ENCODE measurements around the gene GRK7.

GRK7 gene, protein sequence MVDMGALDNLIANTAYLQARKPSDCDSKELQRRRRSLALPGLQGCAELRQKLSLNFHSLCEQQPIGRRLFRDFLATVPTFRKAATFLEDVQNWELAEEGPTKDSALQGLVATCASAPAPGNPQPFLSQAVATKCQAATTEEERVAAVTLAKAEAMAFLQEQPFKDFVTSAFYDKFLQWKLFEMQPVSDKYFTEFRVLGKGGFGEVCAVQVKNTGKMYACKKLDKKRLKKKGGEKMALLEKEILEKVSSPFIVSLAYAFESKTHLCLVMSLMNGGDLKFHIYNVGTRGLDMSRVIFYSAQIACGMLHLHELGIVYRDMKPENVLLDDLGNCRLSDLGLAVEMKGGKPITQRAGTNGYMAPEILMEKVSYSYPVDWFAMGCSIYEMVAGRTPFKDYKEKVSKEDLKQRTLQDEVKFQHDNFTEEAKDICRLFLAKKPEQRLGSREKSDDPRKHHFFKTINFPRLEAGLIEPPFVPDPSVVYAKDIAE (N-terminal part only)

DNA sequence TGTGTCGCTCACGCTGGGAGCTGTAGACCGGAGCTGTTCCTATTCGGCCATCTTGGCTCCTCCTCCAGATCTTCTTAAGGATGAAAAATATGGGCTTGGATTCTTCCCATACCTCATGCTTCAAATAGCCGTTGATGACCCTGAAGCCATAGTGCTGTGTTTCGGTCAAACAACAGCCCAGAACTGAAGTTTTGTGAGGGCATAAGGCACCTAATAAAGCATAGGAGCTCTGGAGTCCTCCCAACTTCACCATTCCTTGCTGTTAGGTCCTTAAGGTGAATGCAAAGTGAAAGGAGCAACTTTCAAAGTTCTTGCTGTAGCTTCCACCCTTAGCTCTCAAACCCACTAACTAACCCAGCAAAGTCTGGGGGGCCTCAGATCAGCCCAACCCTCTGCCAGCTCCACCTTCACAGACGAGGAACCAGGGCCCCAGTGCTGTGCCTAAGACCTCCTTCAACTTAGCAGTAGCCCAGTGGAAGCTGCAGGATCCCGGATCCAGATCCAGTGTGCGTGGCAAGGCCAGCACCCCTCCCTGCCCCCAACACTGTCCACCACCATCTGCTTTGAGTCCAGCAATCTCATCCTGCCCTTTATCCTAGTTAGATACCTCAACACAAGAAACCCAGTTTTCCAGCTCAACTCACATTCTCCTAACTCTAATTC, at the start of gene GRK7:
GRK7 (plus strand) TSS at position 321 of the 663 bp plus-strand sequence. CDS start 14,877 bp downstream, outside the sequence.
- H3K4me3 ChIP-seq (ENCODE audit: low read length): no peak within 1 kb of the TSS
- DNase-seq (ENCODE audit: low read depth): no peak
- TF ChIP-seq, protein P1, sequence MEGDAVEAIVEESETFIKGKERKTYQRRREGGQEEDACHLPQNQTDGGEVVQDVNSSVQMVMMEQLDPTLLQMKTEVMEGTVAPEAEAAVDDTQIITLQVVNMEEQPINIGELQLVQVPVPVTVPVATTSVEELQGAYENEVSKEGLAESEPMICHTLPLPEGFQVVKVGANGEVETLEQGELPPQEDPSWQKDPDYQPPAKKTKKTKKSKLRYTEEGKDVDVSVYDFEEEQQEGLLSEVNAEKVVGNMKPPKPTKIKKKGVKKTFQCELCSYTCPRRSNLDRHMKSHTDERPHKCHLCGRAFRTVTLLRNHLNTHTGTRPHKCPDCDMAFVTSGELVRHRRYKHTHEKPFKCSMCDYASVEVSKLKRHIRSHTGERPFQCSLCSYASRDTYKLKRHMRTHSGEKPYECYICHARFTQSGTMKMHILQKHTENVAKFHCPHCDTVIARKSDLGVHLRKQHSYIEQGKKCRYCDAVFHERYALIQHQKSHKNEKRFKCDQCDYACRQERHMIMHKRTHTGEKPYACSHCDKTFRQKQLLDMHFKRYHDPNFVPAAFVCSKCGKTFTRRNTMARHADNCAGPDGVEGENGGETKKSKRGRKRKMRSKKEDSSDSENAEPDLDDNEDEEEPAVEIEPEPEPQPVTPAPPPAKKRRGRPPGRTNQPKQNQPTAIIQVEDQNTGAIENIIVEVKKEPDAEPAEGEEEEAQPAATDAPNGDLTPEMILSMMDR (conservative IDR thresholded peaks at IDR 0.05; ENCODE audit: low read depth, low read length): no peak

DNA sequence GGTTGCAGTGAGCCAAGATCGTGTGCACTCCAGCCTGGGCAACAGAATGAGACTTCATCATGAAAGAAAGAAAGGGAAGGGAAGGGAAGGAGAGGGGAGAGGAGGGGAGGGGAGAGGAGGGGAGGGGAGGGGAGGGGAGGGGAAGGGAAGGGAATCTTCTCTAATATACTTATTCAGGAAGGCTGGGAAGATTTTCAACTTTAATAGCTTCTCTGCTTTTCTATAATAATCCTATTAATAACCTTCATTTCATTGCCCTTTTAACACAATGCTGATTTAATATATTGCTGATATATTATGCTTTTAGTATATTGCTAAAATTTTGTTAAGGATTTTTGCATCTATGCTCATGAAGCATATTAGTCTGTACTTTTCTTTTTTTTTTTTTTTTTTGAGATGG, 48.5 kb upstream of the GRK7 start:
- DNase-seq (ENCODE audit: low read depth): no peak
- no peak overlapping the region for H3K4me3 ChIP-seq (ENCODE audit: low read length)
- TF ChIP-seq, protein P1 (conservative IDR thresholded peaks at IDR 0.05; ENCODE audit: low read depth, low read length): no peak

- H3K4me3 ChIP-seq (ENCODE audit: low read length): no peak overlapping the region
- DNase-seq (ENCODE audit: low read depth): no peak
- TF ChIP-seq, protein P1 (conservative IDR thresholded peaks at IDR 0.05; ENCODE audit: low read depth, low read length): no peak
These were observed 41.1 kb upstream of the GRK7 start for GRCh38 chr3:141722081-141722480.

DNA sequence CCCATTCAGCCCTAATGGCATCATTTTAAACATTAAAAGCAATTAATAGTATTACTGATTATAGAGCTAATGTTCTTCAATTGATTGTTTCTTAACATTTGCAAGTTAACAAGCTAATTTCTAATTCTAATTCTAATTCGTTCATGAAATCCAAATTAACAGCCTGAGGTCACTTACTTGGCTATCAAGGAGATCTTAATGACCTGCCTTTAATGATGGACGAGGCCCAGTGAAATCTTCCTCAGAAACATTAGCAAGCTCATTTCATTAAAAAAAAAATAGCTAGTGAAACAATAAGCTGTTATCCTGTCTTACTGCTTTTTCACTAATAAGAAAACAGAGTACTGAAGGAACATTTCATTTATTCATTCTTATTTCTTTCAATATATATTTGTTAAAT, 40.6 kb upstream of the GRK7 start:
- no peak overlapping the region for H3K4me3 ChIP-seq (ENCODE audit: low read length)

GRCh38 chr3:141723255-141723654, 40.0 kb upstream of the GRK7 start:
- TF ChIP-seq, protein P1 (conservative IDR thresholded peaks at IDR 0.05; ENCODE audit: low read depth, low read length): no peak
- no peak for DNase-seq (ENCODE audit: low read depth)
- no peak overlapping the region for H3K4me3 ChIP-seq (ENCODE audit: low read length)

More for the DNA sequence above, 40.6 kb upstream of the GRK7 start:
- TF ChIP-seq, protein P1 (conservative IDR thresholded peaks at IDR 0.05; ENCODE audit: low read depth, low read length): no peak
- no peak for DNase-seq (ENCODE audit: low read depth)

DNA sequence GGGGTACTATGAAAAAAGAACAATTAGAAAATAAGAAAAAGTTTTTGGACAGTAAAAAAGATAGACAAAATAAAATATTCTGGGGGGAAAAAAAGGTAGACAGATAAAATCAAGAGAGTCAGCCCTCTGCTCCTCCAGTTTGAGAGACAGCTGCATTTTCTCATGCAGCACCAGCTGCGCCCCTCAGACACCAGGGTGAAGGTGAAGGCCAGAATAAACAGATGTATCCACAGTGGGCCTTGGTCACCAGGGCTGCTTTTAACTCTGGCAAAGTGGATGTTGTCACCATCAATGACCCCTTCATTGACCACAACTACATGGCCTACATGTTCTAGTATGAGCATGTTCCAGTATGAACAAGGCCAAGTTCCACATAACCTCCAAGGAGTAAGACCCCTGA, 39.0 kb upstream of the GRK7 start:
- TF ChIP-seq, protein P1 (conservative IDR thresholded peaks at IDR 0.05; ENCODE audit: low read depth, low read length): no peak
- H3K4me3 ChIP-seq (ENCODE audit: low read length): no peak overlapping the region
- no peak for DNase-seq (ENCODE audit: low read depth)
